Erythroblast (primary cell): ENCODE measurements around the gene TMEM209.

ENCODE experiments used
- GATA1 ChIP-seq: IDR thresholded peaks from 2 replicates; pipeline ENCODE4 v1.6.1; 2011; ENCODE audit warnings: low read depth, mild to moderate bottlenecking, control low read depth, low read length, moderate library complexity
- POLR2A ChIP-seq: IDR thresholded peaks from 2 replicates; pipeline ENCODE4 v1.6.1; 2011; ENCODE audit warnings: mild to moderate bottlenecking, low read length

GRCh38 chr7:130153211-130153908 lies 51.8 kb downstream of the TMEM209 start:
- TF ChIP-seq POLR2A (no peak), GATA1 (no peak)
